Neural cell (in vitro differentiated cells): Measurements from ENCODE around the gene GLRX2. TPM values are rescaled to one million over a fixed set of nuclear protein-coding genes. Genes with fewer than 3 reads are reported as not detected.

Experiments
- H2AFZ ChIP-seq: fragments of 200-600, 300-800 bp; sonication (generic), shearing (Covaris generic); 2 replicates; pipeline ENCODE4 v1.6.0; 2014; ENCODE audit warnings: low read depth, mild to moderate bottlenecking, antibody characterized with exemption, low read length, moderate library complexity
- H3F3A ChIP-seq: fragments of 200-600 bp; shearing (Covaris generic); 2 replicates; pipeline ENCODE4 v1.6.1; 2016; ENCODE audit warnings: mild to moderate bottlenecking, moderate library complexity, mixed read lengths, antibody characterized with exemption, low read length; ENCODE audit not compliant: insufficient read depth, poor library complexity, severe bottlenecking
- H3K27ac ChIP-seq: fragments of 200-600, 300-800 bp; sonication (generic), shearing (Covaris generic); 2 replicates; pipeline ENCODE4 v1.5.1; 2014; ENCODE audit warnings: mild to moderate bottlenecking, low read length, moderate library complexity
- H3K27me3 ChIP-seq: fragments of 300-800, 200-600 bp; sonication (generic), shearing (Covaris generic); 2 replicates; pipeline ENCODE4 v1.6.0; 2014; ENCODE audit warnings: mild to moderate bottlenecking, low read depth, low read length, moderate library complexity; ENCODE audit not compliant: insufficient read depth
- H3K36me3 ChIP-seq: fragments of 300-800, 200-600 bp; sonication (generic), shearing (Covaris generic); 2 replicates; pipeline ENCODE4 v1.5.1; 2014; ENCODE audit warnings: mild to moderate bottlenecking, antibody characterized with exemption, low read length, moderate library complexity; ENCODE audit not compliant: insufficient read depth
- H3K4me2 ChIP-seq: fragments of 300-800, 200-600 bp; sonication (generic), shearing (Covaris generic); 2 replicates; pipeline ENCODE4 v1.6.0; 2014; ENCODE audit warnings: mild to moderate bottlenecking, low read length
- H3K4me3 ChIP-seq: fragments of 300-800, 200-600 bp; sonication (generic), shearing (Covaris generic); 2 replicates; pipeline ENCODE4 v1.5.1; 2014; ENCODE audit warnings: mild to moderate bottlenecking, low read length, moderate library complexity
- H3K79me2 ChIP-seq: fragments of 200-600 bp; shearing (Covaris generic); replicated peaks from 2 replicates; pipeline ENCODE4 v1.6.0; 2014; ENCODE audit warnings: mild to moderate bottlenecking, low read length, moderate library complexity; ENCODE audit not compliant: insufficient read depth
- H3K9ac ChIP-seq: fragments of 300-800, 200-600 bp; sonication (generic), shearing (Covaris generic); 2 replicates; pipeline ENCODE4 v1.6.1; 2016; ENCODE audit warnings: mild to moderate bottlenecking, low read length, mixed read lengths
- H3K9me2 ChIP-seq: fragments of 200-600 bp; shearing (Covaris generic); 2 replicates; pipeline ENCODE4 v1.6.1; 2016; ENCODE audit warnings: mild to moderate bottlenecking, low read length, mixed read lengths; ENCODE audit not compliant: insufficient read depth
- H3K9me3 ChIP-seq: fragments of 200-600, 300-800 bp; sonication (generic), shearing (Covaris generic); 2 replicates; pipeline ENCODE4 v1.6.1; 2016; ENCODE audit warnings: mild to moderate bottlenecking, mixed run types, low read length, moderate library complexity, mixed read lengths
- H4K20me1 ChIP-seq: fragments of 200-600 bp; shearing (Covaris generic); 2 replicates; pipeline ENCODE4 v1.6.1; 2016; ENCODE audit warnings: mild to moderate bottlenecking, mixed run types; ENCODE audit not compliant: insufficient read depth
- CTCF ChIP-seq: fragments of 450-650 bp; IDR thresholded peaks from 2 replicates; pipeline ENCODE4 v1.5.1; 2014; ENCODE audit warnings: antibody characterized with exemption, mild to moderate bottlenecking, moderate library complexity; ENCODE audit not compliant: poor library complexity, severe bottlenecking
- EP300 ChIP-seq: fragments of 450-650 bp; conservative IDR thresholded peaks from 2 replicates; pipeline ENCODE4 v1.6.1; 2014; ENCODE audit warnings: antibody characterized with exemption, mild to moderate bottlenecking, moderate library complexity; ENCODE audit not compliant: poor library complexity, severe bottlenecking
- EZH2 ChIP-seq: fragments of 200-600, 300-800 bp; shearing (Covaris generic), sonication (generic); IDR thresholded peaks from 2 replicates; pipeline ENCODE4 v1.6.1; 2014; ENCODE audit warnings: antibody characterized with exemption, low read length, borderline replicate concordance, mild to moderate bottlenecking; ENCODE audit not compliant: insufficient read depth, poor library complexity, severe bottlenecking
- MXI1 ChIP-seq: fragments of 450-650 bp; conservative IDR thresholded peaks from 2 replicates; pipeline ENCODE4 v1.6.1; 2014; ENCODE audit warnings: antibody characterized with exemption, mild to moderate bottlenecking; ENCODE audit not compliant: poor library complexity, severe bottlenecking
- POLR2AphosphoS5 ChIP-seq: IDR thresholded peaks from 2 replicates; pipeline ENCODE4 v1.6.1; 2012
- RAD21 ChIP-seq: fragments of 450-650 bp; conservative IDR thresholded peaks from 2 replicates; pipeline ENCODE4 v1.6.1; 2014; ENCODE audit warnings: antibody characterized with exemption, mild to moderate bottlenecking, moderate library complexity
- REST ChIP-seq: IDR thresholded peaks from 2 replicates; pipeline ENCODE4 v1.6.1; 2012; ENCODE audit warnings: borderline replicate concordance
- SMC3 ChIP-seq: fragments of 450-650 bp; conservative IDR thresholded peaks from 2 replicates; pipeline ENCODE4 v1.6.1; 2014; ENCODE audit warnings: antibody characterized with exemption, mild to moderate bottlenecking, moderate library complexity; ENCODE audit not compliant: poor library complexity
- TAF1 ChIP-seq: IDR thresholded peaks from 2 replicates; pipeline ENCODE4 v1.6.1; 2012; ENCODE audit warnings: low read depth
- polyA plus RNA-seq: library from polyadenylated mRNA; depleted of rRNA; stranded (reverse); fragments of >200 nt; gene quantifications from 2 replicates; pipeline ENCODE4 v1.2.3, GENCODE V29; 2014

GLRX2 gene
- polyA plus RNA-seq, 1 donor from 2014 or later, result 6.6 TPM

- no peak for TF ChIP-seq TAF1
These were observed 4.4 kb upstream of the GLRX2 start (continued) for GRCh38 chr1:193109619-193110018.

GRCh38 chr1:193108471-193108870, 3.3 kb upstream of the GLRX2 start:
- Histone ChIP-seq H3K27me3 (no peaks in the 10 kb centered on the region), H3K9me2 (no peaks in the 10 kb centered on the region), H3F3A (peaks cover 5% of the 10 kb centered on the region), H3K9ac (no peak overlapping the region), H3K4me2 (no peak overlapping the region), H3K9me3 (no peaks in the 10 kb centered on the region), H3K36me3 (no peaks in the 10 kb centered on the region), H3K79me2 (no peaks in the 10 kb centered on the region), H4K20me1 (no peaks in the 10 kb centered on the region), H3K4me3 (no peak overlapping the region), H2AFZ (no peak overlapping the region), H3K27ac (no peak overlapping the region)
- TF ChIP-seq POLR2AphosphoS5, result no peak
- TF ChIP-seq EP300, result no peak
- TF ChIP-seq MXI1, result no peak
- TF ChIP-seq CTCF, result no peak

GRCh38 chr1:193105821-193106177, 585 bp upstream of the GLRX2 start:
- H3K27me3 ChIP-seq, result peaks cover 4% of the 10 kb centered on the region
- no peaks in the 10 kb centered on the region for H3K9me3 ChIP-seq
- H3K79me2 ChIP-seq, result no peaks in the 10 kb centered on the region
- peak overlapping the region; percentile 58 for H3K9ac ChIP-seq
- H3K9me2 ChIP-seq, result no peaks in the 10 kb centered on the region
- H3K4me3 ChIP-seq, result peak overlapping the region; percentile 87
- peaks cover 5% of the 10 kb centered on the region for H3F3A ChIP-seq
- no peak overlapping the region for H2AFZ ChIP-seq
- TF ChIP-seq EP300, result no peak
- no peak for TF ChIP-seq TAF1
- no peak for TF ChIP-seq RAD21
- TF ChIP-seq SMC3, result no peak
- no peak for TF ChIP-seq EZH2
- no peak for TF ChIP-seq MXI1
- TF ChIP-seq CTCF, result no peak
- TF ChIP-seq REST, result no peak
- no peak for TF ChIP-seq POLR2AphosphoS5
- no peak overlapping the region for H3K27ac ChIP-seq
- no peaks in the 10 kb centered on the region for H3K36me3 ChIP-seq
- H3K4me2 ChIP-seq, result peak overlapping the region; percentile 21
- H4K20me1 ChIP-seq, result no peaks in the 10 kb centered on the region
